ENCODE results near the gene NSUN3. TPM values are rescaled to one million over a fixed set of nuclear protein-coding genes. Genes with fewer than 3 reads are reported as not detected.
"Not testable (repeated sequence)": the region's sequence is repeated elsewhere in the genome, so short reads cannot be mapped to it uniquely, and the experiment has no call there.

The NSUN3 gene
- total RNA-seq, 1 donor from 2014 or later: 25.1 TPM

DNA sequence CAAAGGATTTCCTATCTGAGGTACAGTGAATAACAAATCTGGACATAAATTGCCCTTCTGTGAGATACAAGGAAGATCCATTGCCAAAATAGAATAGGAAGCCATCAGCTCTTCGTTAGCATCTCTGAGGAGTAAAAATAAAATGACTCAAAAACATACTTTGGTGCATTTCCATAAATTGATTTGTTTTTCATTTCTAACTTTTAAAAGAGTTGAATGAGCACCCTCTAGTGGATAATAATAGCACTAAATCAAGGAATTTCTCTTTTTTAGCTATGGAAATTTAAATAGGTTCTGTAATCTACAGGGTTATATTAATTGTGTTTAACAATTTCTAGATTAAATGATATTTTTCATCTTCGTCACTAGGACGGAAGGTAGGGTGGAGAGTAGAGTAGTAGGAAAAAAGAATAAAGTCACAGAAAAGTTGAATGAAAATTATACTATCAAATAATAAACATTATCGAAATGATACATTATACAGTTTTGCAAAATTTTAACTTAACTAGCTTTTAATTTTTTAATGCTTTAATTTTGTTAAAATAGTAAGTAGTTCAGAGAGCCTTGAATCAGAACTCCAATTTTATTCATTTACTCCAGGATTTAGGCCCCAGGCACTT lies 6.4 kb downstream of the NSUN3 start:
- DNase-seq: peak; percentile 35

DNA sequence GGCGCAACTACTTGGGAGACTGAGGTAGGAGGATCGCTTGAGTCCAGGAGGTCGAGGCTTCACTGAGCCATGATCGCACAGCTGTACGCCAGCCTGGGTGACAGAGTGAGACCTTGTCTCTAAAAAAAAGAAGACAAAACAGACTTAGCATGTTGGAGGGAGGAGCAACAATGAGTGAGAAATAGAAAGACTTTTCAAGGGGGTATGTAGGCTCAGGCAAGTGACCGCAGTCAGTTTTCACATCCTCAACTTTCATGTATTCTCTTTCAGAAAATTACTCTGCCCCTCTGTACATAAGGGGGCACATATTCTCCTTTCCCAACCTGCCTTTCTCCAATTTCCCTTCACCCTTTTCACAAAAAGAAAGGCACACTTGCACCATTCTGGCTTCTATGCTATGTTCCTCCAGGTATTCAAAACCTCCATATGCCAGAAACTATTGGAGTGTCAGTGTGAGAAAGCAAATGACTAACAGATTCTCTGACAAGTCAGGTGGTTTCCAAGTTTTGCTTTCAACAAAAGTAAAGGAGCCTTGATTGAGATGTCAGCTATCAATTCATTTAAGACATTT lies 7.6 kb downstream of the NSUN3 start:
- no peak for DNase-seq

DNA sequence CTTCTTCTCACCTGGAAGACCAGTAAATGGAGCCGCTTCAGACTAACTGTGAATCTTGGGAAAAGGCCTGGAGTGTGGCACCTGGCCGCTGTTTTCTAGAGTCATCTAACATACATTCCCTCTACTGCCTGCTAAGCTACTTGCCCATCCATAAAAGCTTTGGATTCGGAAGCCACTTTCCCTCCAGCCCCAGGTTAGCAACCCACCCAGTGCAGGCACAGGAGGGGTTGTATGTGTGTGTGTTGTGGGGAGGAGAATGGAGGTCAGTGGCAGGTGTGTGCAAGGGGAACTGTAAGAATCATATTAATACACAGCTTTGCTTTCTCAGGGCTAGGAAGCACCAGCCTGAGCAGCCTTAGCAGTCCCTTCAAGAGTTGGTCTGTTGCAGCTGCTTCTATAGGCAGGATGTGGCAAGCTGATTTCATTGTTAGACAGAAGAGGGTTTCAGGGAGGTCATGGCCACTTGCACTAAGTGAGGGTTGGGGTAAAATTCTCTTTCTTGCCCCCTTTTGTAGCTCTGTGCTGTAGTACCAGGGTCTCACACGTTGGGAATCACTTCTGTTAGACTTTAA lies 8.9 kb downstream of the NSUN3 start:
- DNase-seq: no peak

DNA sequence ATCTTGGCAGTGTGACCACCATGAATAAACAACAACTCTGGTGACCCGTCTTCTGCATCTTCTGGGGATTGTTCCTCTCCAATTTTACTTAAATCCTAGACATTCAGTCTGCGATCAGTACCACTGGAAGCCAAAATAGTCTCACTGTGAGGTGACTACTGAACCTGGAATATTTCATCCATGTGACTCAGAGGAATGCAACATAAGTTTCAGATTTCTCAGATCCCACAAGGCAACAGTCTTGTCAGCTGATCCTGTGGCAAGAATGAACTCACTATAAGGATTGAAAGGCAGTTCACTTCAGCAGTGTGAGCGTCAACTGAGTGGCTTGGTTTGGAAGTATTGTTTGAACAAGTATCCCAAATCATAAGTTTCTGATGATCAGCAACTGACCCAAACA lies 13.2 kb downstream of the NSUN3 start:
- DNase-seq: no peak

DNA sequence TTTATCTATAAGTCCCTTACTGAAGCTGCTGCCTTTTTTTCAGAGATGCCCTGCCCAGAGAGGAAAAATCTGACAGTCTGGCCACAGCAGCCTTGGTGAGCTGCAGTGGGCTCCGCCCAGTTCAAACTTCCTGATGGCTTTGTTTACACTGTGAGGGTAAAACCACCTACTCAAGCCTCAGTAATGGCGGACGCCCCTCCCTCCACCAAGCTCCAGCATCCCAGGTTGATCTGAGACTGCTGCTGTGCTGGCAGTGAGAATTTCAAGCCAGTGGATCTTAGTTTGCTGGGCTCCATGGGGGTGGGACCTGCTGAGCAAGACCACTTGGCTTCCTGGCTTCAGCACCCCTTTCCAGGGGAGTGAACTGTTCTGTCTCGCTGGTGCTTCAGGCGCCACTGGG lies 17.7 kb downstream of the NSUN3 start:
- DNase-seq: not testable (repeated sequence)

DNA sequence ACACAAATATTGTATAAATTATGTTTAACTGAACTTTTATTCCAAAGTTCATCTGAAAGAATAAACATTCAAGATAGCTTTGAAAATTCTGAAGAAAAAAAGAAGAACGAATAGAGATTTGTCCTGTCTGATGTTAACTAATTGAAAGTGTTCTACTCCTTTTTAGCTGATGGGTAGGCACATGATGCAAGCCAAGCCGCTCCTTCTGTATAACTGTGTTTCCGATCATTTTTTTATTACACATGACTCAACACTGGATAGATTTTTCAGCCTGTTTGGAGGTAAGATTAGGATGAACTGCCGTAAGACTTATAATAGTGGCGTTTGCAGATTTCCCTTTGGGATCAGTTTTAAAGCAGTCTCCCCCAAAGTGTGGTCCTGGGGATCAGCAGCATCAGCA lies 19.0 kb downstream of the NSUN3 start:
- no peak for DNase-seq

DNA sequence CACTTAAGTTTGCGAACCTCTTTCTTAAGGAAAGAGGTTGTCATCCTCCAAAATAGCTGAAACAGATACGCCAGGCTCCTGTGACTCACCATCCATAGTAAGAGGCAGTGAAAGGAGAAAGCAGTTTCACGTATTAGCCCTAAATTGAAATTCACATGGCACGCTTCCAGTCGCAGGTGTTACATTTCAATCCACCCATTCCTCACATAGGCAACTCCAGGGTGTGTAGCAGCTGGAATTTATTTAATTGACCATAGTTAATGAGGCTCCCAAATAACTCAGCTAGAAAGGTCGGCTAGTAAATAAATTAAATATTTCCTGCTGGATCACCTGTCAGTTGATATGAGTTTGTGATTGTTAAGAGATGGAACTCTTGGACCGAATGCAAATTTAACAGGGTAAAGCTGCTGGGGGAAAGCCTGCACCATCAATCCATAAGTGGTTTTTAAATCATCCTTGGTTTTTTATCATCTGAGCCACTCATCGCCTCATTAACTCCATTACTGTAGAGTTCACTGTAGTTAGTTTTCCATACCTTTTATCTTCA lies 19.6 kb downstream of the NSUN3 start:
- no peak for DNase-seq

DNA sequence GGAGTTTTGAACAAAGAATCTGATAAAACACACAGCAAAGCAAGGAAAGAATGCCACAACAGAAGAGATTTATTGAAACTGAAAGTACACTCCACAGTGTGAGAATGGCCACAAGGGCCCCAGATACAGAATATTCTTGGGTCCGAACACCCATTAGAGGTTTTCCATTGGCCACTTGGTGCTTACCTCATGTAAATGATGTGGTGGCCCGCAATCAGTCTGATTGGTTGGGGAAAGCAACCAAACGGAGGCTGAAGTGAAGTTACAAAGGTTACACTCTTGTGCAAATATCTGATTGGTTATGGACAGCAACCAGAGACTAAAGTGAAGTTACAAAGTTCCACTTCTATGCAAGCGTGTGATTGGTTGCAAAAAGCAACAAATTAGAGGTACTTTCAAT lies 20.4 kb downstream of the NSUN3 start:
- DNase-seq: no peak

DNA sequence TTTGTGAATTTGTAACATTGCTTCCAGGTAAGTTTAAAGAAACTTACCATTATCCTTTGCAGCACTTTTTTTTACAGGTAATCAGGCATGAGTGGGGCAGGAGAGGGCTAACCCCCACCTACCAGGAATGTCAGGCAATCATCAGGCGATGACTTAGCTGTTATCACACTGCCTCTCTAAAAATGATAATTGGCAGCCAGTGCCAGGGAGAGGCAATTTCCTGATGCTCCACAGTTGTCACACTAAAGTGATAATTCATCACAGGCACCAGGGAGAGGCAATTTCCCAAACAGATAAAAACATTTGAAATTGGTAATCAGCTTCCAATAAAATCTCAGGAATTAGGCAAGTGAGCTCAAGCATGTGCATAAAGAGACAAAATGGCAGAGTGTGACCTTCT lies 26.3 kb downstream of the NSUN3 start:
- DNase-seq: no peak

DNA sequence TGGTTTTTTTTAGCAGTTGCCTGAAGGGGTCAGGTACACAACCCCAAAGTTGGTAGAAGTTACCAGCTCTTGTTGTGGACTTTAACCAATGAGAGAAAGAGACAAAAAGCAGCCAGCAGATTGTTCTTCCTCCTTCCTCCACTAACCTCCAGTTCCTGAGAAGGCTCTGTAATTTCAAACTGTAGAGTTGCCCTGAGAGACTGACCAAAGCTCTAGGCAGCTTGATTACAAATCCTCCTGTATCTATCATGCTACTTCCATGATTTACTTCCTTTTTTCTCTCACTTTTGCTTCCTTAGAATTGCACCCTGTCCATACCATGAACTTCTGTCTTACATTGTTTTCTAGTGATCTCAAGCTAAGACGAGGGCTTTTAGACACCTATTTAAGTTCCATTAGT lies 29.2 kb downstream of the NSUN3 start:
- DNase-seq: no peak

DNA sequence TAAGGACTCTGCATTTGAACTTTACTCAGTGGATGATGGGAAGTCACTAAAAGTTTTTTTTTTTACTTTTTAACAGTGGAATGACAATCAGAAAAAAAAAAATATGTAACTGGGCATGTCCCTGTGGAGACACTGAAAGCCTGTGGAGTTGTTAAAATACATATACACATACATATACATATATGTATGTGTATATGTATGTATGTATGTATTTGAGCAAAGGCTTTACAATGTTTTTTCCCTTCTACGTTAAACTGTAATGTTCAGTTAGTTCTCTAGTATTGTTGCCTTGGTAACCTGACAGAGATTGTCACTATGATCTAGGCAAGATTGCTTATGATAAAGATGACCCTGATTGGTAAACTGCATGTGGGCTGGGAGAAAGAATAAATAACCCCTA lies 30.3 kb downstream of the NSUN3 start:
- DNase-seq: no peak

DNA sequence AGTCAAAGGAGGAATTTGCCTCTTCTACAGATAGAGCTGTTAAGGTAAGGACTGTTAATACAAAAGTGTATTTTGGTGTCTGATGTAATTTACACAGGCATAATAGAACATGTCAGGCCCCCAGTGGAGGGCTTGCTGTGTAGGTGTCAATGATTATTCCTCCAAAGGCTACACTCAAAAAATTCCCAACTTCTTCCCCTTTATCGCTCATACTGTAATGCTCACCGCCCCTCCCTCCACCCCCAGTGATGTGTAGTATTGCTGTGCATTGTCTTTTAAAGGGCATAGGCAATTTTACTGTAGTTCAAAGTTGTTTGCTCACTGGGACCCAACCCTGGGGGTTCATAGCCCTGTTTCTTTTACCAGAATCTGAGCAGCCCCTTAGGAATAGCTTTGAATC lies 32.2 kb downstream of the NSUN3 start:
- DNase-seq: no peak

DNA sequence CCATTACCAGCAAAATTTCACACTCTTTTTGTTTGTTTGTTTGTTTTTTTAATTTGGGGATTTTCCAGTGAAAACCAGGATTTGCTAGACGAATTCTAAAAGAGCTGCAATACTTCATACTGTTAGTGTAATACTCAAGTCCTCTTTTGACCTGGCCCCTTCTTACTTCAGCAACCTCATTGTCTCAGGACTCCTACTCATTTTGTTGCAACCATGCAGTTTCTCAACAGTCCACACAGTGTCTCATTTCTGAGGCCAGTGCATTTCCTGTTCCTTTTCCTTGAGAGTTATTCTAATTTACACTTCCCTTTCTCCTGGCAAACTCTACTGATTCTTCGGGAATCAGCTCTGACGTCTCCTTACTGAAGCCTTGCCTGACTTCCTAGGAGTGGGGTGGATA lies 35.6 kb downstream of the NSUN3 start:
- no peak for DNase-seq

DNA sequence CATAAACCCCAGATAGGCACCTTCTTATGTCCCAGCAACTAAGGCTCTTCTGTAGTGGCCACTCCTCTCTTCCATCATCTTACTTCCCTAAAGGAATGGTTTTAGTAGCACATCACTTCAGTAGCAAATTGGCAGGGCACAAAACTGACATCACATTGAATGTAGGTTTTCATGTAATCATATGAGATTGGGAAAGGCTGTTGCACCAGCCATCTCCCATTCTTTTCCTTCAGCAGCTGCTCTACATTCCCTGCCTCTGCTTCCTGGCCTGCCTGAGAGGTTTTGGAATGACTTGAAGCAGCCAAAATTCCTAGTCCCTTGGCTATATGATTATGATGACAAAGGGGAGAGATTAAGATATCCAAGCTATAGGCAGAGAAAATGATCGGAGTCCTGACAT lies 36.5 kb downstream of the NSUN3 start:
- DNase-seq: no peak

DNA sequence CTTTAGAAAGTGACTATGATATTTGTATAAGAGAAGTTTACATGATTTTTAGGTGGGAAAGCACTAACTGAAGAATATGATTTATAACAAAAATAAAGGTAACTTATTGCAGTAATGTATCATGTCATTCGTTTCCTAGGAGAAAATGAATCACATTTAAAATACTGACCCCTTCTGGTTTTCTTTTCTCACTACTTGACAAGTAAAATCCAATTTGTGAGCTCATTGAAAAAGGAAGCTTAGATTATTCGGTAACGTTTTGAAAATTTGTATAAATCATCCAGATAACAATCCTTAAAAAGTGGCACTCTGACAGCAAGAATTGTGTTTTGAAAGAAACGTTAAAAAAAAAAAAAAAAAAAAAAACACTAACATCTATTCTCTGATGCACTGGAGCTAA lies 39.0 kb downstream of the NSUN3 start:
- DNase-seq: no peak

DNA sequence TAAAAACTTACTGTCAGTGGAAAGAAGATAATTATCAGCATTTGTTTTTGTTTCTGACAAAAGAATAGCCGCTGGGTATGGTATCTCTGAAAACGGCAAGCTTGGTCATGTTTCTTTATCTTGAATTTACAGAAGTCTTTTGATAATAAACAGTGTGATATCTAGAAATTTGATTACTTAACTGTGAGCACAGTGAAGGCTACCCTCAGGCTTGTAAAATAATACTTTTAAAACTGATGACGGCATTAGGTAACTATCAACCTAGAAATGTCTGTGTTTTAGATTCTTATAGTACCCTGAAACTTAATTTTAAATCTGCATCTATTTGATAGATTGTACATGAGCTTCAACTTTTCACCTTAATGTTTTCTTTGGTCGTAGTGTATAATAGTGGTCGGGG lies 43.4 kb downstream of the NSUN3 start:
- DNase-seq: no peak

DNA sequence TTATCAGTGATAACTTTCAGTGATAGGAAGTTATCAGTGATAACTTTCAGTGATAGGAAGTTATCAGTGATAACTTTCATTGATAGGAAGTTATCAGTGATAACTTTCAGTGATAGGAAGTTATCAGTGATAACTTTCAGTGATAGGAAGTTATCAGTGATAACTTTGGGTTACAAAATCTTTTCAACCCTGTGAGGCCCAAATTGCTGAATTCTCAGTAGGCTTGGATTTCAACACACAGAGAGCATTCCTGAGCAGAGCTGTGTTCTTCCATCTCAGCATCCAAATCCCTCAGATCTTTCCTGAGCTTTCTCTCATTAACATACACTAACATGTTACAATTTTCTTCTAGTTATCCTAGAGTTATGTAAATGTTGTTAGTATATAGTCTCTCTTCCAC lies 47.4 kb downstream of the NSUN3 start:
- not testable (repeated sequence) for DNase-seq

DNA sequence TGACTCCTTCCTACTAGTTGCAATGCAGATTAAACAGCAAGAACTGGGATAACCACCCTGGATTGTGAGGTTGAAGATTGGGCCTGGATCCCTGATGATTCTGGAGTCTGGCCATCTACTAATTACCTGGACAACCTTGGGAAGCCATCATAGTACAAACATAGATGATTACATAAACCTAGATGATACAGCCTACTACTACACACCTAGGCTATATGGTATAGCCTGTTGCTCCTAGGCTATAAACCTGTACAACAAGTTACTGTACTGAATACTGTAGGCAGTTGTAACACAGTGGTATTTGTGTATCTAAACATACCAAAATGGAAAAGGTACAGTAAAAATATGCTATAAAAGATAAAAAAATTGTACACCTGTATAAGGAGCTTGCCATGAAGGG lies 48.0 kb downstream of the NSUN3 start:
- DNase-seq: no peak

DNA sequence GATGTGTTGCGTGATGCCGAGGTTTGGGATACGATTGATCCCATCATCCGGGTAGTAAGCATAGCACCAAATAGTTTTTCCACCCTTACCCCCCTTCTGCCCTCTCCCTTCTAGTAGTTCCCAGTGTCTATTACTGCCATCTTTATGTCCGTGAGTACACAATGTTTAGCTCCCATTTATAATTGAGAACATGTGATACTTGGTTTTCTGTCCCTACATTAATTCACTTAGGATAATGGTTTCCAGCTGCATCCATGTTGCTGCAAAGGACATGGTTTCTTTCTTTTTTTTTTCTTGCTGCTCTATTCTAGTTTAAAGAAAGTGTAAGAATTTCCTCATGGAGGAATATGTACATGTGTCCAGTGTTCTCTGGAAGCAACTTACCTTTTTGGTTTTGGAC lies 51.8 kb downstream of the NSUN3 start:
- DNase-seq: peak; percentile 28

DNA sequence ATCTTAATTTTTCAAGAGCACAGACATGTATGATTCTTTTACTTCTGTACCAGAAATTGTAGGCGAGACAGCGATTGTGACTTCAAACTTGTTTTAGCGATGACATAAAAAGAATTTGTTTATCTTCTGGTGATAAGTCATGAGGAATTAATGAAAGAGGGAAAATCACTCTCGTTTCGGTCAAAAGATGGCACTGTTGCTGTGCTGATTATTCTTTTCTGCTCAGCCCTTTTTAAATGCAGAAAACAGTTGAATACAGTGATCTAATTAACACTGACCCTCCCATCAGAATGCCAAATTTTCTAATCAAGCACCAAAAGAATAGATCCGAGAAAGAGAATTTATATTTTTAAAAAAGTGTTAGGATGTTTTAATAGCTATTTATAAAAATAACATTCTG lies 52.6 kb downstream of the NSUN3 start:
- DNase-seq: no peak

DNA sequence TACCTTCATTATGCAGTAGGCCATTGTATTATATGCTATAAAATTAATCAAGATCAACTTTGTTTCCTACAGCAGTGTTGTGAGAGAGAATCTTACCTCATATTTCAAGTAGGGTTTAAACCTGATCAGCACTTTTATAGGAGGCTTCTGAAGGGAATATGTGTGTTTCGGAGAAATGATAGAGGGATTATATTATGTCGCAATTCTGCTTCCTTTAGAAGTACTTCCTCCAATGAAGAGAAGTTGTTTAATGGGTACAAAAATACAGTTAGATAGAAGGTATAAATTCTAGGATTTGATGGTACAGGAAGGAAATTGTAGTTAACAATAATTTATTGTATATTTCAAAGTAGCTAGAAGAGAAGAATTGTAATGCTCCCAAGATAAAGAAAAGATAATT lies 54.9 kb downstream of the NSUN3 start:
- DNase-seq: no peak

DNA sequence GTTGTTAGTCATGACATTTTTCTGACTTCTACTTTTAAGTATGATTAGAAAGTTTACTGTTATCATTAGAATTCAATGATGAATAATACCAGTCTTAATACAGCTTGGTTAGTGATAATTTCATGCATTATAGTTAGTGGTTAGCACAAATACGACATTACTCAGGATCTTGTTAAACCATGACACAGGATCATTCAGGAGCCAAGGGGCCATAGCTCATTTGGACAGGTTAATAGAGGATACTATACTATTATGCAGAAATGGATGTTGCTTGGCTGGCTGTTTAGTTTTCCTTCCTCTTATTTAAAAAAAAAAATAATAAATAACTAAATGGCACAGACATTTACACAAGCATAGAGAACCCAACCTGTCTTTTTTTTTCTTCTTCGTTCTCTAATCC lies 55.5 kb downstream of the NSUN3 start:
- no peak for DNase-seq

DNA sequence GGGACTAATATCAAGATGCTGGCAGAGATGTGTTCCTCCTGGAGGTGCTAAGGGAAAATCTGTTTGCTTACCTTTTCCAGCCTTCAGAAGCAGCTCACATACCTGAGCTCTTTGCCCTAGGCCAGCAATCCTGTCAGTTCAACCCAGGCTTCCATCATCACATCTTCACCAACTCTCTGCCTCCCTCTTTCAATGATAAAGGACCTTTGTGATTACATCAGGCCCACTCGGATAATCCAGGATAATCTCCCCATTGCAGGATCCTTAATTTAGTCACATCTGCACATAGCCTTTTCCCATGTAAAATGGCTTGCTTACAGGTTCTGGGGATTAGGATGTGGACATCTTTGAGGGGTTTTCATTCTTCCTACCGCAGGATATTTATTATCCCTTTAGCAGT lies 58.3 kb downstream of the NSUN3 start:
- no peak for DNase-seq

DNA sequence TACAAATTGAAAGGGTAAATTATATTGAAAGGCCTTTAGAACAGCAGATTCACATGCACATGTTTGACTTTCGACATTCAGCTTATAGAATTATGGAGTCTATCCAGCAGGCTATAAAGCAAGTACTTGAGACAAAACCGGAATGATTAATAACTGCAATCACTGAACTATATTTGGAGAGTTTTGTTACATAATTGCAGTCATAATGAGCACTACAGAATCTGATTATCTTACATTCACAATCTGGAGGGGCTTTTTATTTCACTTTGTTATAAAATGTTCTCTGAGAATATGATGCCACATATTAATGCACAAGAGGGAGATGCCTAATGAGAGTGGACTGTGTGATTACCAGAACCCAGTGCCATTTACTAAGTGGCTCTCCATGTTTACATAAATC lies 64.3 kb downstream of the NSUN3 start:
- DNase-seq: no peak

All from skin of body (tissue), 2 donors.